HG02938 (cell line): Measurements from ENCODE around the gene C19orf33.
"Not testable (repeated sequence)": the region's sequence is repeated elsewhere in the genome, so short reads cannot be mapped to it uniquely, and the experiment has no call there.

Source experiments
- ATAC-seq: cut with Tn5 transposase; IDR thresholded peaks from one replicate; pipeline ENCODE4 v1.9.1; 2021; ENCODE audit warnings: mild to moderate bottlenecking, moderate library complexity; ENCODE audit not compliant: unreplicated experiment

Gene C19orf33

DNA sequence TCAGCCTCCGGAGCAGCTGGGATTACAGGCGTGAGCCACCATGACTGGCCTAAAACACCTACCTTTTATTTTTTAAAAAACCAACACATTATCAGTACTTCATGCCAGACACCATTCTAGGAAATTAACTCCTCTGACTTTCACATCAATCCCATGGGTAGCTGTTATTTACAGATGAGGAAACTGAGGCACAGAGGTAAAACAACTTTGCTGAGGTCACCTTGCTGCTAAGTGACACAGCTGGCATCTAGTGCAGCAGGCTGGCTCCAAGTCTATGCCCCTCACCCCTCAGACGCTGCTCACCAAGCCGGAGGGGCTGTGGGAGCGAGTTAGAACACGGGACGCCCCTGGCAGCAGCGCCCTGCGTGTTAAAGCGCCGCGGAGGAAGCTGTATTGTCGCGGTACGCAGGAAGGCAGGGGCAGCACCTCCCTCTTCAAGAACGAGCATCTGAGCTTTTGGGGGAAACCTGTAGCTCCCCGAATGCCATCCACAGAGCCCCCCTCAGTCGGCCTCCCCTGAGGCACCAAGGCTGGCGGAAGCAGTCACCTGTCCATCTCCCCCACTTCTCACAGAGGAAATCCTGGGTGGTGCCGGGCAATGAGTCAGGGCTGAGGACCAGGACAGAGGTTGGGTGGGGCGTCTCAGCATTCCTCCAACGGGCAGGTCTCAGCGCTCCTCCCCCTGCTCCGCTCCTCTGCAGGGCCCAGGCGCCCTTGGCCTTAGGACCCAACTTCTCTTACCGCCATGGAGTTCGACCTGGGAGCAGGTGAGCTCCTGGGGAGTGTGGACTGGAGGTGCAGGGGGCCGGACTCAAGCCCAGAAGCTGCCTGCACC is at the start of gene C19orf33:
TSS of gene C19orf33 (plus strand) at position 735 of the 835 bp plus-strand sequence. CDS start at position 746, 11 bp downstream.
- no peak for ATAC-seq

DNA sequence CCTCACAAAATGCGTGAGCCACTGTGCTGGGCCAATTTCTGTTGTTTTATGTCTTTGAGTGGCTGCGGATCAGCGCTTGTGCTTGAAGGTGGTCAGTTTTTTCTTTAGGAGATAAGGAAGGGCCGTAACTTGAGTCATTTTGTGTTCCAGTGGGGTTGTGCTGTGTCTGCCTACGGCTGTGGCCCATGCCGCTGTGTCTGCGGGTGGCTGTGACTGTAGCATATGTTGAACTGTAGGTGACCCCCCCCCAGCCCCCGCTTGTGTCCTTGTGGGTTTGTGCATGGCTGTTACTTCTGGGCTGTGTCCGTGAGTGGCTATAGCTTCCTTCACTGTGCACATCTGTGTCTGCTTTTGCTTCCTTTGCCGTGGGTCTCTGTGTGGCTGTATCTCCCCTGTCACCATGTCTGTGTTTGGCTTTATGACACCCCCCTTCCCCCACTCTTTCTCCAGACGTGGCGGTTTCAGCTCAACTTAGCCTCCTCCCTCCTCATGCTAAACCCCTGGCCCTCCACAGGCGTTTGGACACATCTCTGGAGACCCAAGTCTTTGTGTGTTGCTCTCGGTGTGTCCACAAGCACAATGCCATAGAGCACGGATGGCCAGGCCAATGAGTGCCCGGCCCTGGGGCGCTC is 48.6 kb upstream of the C19orf33 start:
- no peak for ATAC-seq

DNA sequence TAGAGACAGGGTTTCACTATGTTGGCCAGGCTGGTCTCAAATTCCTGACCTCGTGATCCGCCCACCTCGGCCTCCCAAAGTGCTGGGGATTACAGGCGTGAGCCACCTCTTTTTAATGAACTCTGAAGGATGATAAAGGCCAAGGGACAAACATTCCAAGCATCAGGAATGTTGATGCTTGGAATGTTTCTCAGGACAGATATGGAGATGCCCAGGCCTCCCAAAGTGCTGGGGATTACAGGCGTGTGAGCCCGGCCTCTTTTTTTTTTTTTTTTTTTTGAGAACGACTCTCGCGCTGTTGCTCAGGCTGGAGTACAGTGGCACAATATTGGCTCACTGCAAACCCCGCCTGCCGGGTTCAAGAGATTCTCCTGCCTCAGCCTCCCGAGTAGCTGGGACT is 42.1 kb upstream of the C19orf33 start:
- not testable (repeated sequence) for ATAC-seq

GRCh38 chr19:38262585-38263268 is 41.3 kb upstream of the C19orf33 start:
- ATAC-seq = no peak

GRCh38 chr19:38263689-38264485 is 40.2 kb upstream of the C19orf33 start:
- ATAC-seq = no peak

- no peak for ATAC-seq
Observed at GRCh38 chr19:38264486-38265212, 39.4 kb upstream of the C19orf33 start, which contains the start of gene SPINT2. Gene SPINT2 (plus strand): TSS chr19:38264573. CDS start chr19:38264893, 320 bp downstream.

GRCh38 chr19:38265213-38265861 is 38.7 kb upstream of the C19orf33 start:
- ATAC-seq = no peak

- no peak for ATAC-seq
Observed at GRCh38 chr19:38265921-38266429, 38.1 kb upstream of the C19orf33 start.

DNA sequence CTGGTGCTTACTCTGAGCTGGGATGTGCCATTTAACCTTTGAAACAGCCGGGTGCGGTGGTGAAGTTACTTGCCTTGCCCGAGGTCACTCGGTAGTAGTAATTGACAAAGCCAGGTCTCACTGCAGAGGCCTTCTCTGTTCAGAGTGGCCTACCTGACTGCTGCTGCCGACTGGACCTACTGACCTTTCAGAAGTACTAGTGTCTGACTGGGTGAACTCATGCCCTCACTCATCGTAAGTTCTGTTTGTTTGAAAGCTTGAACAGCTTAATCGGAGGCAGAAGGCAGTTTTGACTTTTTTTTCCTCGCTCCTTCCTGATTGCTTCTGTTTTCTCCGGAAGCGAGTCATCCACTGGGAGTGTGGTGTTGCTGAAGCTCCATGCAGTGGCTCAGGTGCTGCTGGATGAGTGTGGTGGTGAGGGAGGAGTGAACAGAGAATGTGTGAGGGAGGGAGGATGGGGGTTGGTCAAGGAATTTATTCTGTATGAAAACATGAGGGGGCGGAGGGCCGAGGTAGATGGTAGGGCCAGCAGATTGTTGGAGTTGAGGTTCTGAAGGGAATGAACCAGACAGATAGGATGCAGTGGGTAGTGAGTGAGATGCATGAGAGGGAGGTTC is 37.0 kb upstream of the C19orf33 start:
- no peak for ATAC-seq

GRCh38 chr19:38267761-38268483 is 36.1 kb upstream of the C19orf33 start:
- no peak for ATAC-seq

GRCh38 chr19:38268539-38268938 is 35.5 kb upstream of the C19orf33 start:
- ATAC-seq = no peak

DNA sequence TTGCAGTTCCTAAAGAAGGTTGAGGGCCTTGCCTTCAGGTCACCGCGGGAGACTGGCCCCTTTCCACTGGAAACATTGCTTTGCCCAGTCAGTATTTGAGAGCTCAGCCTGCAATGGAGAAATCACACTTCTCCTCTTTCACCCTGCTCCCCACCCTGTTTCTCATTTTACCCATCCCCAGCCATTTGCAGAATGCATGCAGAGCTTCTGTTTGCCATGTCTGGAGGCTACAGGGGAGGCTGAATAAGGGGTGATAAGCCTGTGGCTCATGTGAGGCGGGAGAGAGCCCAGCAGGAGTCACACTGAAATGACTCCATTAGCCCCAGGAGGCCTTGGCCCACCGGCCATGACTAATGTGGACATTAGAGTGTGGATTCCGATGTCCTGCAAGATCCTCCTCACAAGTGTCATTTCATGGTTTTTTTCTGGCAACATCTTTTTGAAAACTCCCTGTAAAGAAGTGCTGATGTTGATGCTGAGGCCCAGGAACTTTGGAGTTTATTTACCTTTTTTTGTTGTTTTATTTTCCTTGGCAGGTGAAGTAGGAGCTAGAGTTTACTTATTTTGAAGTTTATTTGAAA is 33.4 kb upstream of the C19orf33 start:
- ATAC-seq = no peak

DNA sequence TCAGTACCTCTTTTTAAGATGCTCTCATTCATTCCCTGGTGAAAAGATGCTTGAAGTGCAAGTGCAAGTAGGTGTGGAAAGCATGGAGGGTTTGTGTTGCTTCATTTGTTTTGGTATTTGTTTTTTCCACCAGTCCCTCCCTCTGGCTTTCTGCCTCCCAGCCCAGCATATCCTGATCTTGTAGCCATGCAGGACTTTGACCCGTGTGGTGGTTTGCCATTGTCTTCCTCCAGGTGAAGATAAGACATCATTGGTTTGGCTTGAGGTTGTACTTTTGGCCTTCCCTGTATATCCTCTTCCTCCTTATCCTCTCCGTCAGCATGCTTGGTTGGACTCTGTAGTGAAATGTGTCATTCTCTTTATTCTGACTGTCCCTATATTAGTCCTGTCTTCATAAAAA is 30.6 kb upstream of the C19orf33 start:
- no peak for ATAC-seq

GRCh38 chr19:38274739-38275138 is 29.3 kb upstream of the C19orf33 start:
- no peak for ATAC-seq

- no peak for ATAC-seq
Observed at GRCh38 chr19:38276942-38277517, 27.0 kb upstream of the C19orf33 start.

- no peak for ATAC-seq
Observed at GRCh38 chr19:38277549-38277948, 26.5 kb upstream of the C19orf33 start.

DNA sequence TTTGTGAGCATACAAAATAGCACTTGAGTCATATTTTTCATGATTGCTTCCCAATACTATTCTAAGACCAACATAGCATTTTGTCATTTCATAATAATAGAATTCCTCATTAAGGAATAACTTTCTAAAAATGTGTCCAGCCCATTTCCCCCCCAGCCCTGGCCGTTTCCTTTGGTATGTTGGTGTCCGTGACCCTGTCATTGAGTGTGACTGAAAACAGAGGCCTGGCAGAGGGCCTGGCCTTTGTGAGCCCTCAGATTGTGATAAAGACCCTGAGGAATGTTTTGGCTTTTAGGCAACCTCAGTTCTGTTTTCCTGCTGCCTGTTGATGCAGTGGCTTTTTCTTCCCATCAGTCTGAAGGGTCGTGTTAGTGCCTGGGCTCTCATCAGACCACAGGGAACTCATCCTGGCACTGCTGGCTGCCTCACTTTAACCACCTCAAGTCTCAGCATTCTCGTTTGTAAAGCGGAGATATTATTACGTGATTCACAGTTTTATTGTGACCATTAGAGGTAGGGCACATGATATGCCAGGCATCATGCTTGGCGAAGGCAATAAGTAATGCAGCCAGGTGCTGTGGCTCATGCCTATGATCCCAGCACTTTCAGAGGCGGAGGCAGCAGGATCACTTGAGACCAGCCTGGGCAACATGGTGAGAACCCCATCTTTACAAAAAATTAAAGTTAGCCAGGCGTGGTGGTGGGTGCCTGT is 25.9 kb upstream of the C19orf33 start:
- ATAC-seq = no peak
